Glutamatergic neuron (in vitro differentiated cells): Measurements from ENCODE around the gene CCT6B. TPM values are rescaled to one million over a fixed set of nuclear protein-coding genes. Genes with fewer than 3 reads are reported as not detected.

Experiments
- DNase-seq: peaks from one replicate; pipeline ENCODE4 v3.0.0; 2022
- H3K27ac Mint-ChIP-seq: one replicate; pipeline ENCODE4 v1.8.0; 2020; ENCODE audit warnings: mild to moderate bottlenecking, mixed read lengths, inconsistent platforms; ENCODE audit not compliant: unreplicated experiment
- H3K27me3 Mint-ChIP-seq: one replicate; pipeline ENCODE4 v1.8.0; 2020; ENCODE audit warnings: mild to moderate bottlenecking, moderate library complexity, mixed read lengths, inconsistent platforms; ENCODE audit not compliant: unreplicated experiment
- H3K36me3 Mint-ChIP-seq: one replicate; pipeline ENCODE4 v1.8.0; 2020; ENCODE audit warnings: mild to moderate bottlenecking, mixed read lengths, inconsistent platforms; ENCODE audit not compliant: unreplicated experiment
- H3K4me1 Mint-ChIP-seq: one replicate; pipeline ENCODE4 v1.8.0; 2020; ENCODE audit warnings: mild to moderate bottlenecking, low read depth, mixed read lengths, inconsistent platforms; ENCODE audit not compliant: unreplicated experiment
- H3K4me3 Mint-ChIP-seq: one replicate; pipeline ENCODE4 v1.8.0; 2020; ENCODE audit warnings: mild to moderate bottlenecking, mixed read lengths, inconsistent platforms; ENCODE audit not compliant: unreplicated experiment
- H3K9me3 Mint-ChIP-seq: one replicate; pipeline ENCODE4 v1.8.0; 2020; ENCODE audit warnings: mild to moderate bottlenecking, moderate library complexity, mixed read lengths, inconsistent platforms; ENCODE audit not compliant: unreplicated experiment
- total RNA-seq: library from RNA; stranded (reverse); fragmentation: NEBNext Ultra II Directional; extraction: Animal tissue kit (Norgen Biotek cat#: 25700); gene quantifications from one replicate; pipeline ENCODE4 v1.2.1, GENCODE V29; 2021; ENCODE audit not compliant: unreplicated experiment
- TF ChIP-seq, protein P1 (sequence below): fragments of 200-600 bp; sonication (generic); IDR thresholded peaks from one replicate; pipeline ENCODE4 v1.5.0; 2021; ENCODE audit not compliant: partially characterized antibody, unreplicated experiment

Gene CCT6B
- total RNA-seq, 1 donor from 2014 or later: 2.4 TPM

DNA sequence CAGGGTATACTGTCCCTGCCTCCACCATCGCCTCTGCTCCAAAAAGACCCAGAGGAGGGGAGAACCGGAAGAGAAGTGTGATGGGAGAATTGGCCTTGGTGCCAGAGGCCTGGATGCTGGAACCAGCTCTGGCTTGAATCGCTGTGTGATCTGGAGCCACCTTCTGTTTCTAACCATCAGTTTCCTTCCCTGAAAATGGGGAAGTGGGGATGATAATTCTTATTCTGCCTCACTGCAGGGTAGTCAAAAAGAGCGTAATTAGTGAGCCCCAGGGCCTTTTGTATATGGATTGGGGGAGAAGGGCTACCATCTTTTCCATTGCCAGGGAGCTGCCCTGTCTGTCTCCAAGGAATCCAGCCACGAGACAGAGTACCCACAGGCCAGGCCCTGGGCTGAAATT is 52.2 kb downstream of the CCT6B start:
- Mint-ChIP-seq H3K27me3 (peaks cover 2% of the 10 kb centered on the region), H3K9me3 (no peaks in the 10 kb centered on the region), H3K4me1 (no peaks in the 10 kb centered on the region), H3K4me3 (no peak overlapping the region), H3K36me3 (no peaks in the 10 kb centered on the region), H3K27ac (peak overlapping the region; percentile 72)
- TF ChIP-seq, protein P1, sequence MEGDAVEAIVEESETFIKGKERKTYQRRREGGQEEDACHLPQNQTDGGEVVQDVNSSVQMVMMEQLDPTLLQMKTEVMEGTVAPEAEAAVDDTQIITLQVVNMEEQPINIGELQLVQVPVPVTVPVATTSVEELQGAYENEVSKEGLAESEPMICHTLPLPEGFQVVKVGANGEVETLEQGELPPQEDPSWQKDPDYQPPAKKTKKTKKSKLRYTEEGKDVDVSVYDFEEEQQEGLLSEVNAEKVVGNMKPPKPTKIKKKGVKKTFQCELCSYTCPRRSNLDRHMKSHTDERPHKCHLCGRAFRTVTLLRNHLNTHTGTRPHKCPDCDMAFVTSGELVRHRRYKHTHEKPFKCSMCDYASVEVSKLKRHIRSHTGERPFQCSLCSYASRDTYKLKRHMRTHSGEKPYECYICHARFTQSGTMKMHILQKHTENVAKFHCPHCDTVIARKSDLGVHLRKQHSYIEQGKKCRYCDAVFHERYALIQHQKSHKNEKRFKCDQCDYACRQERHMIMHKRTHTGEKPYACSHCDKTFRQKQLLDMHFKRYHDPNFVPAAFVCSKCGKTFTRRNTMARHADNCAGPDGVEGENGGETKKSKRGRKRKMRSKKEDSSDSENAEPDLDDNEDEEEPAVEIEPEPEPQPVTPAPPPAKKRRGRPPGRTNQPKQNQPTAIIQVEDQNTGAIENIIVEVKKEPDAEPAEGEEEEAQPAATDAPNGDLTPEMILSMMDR: no peak
- no peak for DNase-seq

DNA sequence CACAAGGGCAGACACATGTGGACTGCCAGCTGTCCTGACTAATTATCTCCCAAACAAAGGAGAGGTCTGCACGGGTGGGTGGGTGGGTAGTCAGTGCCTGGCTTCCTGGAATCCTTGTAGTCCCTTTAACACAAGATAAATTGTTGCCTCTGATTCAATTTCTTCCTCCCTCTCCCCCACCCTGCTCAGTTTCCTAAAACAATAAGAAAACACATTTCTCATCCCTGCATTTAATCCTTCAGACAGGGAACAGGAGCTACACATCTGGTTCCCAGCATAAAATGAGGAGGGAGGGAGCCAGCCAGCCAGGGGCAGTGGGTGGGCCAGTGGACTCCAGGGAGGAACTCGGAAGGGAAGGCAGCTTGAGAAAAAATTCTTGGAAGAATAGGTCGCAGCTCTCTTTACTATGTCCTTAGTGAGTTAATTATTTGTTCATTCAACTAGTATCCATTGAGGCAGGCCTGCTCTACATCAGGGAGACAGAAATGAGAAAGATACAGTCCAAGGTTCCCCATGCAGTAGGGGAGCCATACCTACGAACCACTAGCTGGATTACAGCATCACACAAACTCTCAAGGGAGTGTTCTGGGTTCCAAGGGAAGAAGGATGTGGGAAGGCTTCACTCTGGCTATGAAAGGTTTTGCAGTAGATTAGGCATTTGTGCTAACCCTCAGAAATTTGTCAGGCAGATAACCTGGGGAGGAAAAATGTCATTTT is 58.3 kb downstream of the CCT6B start:
- H3K4me1 Mint-ChIP-seq: peaks cover 1% of the 10 kb centered on the region
- TF ChIP-seq, protein P1: no peak
- H3K27me3 Mint-ChIP-seq: no peaks in the 10 kb centered on the region

DNA sequence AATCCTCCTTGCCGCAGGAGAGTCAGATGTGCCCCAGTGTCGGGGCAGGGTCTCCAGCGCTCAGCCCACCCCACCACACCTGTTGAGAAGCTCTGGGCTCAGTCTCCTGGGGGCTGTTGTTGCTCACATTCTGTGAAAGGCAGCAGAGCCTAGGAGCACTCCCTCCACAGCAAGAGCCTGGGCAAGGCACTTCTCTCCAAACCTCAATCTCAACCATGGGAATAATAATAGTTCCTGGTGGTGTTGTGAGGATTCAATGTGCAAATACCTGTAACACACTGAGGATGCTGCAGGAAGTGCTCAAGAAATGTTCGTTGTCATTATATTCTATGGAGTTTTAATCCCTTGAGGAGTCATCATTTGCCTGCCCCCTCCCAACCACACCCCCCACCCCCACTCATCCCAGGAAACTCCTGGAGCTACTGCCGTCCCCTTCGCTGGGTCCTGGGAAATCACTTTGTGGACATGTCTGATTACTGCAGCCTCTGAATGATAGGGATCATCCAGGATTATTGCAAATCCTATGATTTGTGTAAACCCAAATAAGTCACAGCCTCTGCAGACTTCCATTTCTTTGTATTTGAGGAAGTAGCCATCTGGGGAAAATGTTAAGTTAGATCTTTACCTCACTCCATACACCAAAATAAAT is 61.5 kb downstream of the CCT6B start:
- no peak for DNase-seq
- peaks cover 4% of the 10 kb centered on the region for H3K4me1 Mint-ChIP-seq
- no peaks in the 10 kb centered on the region for H3K9me3 Mint-ChIP-seq
- no peak overlapping the region for H3K27ac Mint-ChIP-seq
- TF ChIP-seq, protein P1: no peak
- peaks cover 3% of the 10 kb centered on the region for H3K27me3 Mint-ChIP-seq
- H3K36me3 Mint-ChIP-seq: no peaks in the 10 kb centered on the region
- H3K4me3 Mint-ChIP-seq: no peak overlapping the region

More for the DNA sequence above, 58.3 kb downstream of the CCT6B start:
- no peak overlapping the region for H3K27ac Mint-ChIP-seq
- H3K4me3 Mint-ChIP-seq: no peak overlapping the region
- no peaks in the 10 kb centered on the region for H3K36me3 Mint-ChIP-seq
- no peaks in the 10 kb centered on the region for H3K9me3 Mint-ChIP-seq
- DNase-seq: no peak

DNA sequence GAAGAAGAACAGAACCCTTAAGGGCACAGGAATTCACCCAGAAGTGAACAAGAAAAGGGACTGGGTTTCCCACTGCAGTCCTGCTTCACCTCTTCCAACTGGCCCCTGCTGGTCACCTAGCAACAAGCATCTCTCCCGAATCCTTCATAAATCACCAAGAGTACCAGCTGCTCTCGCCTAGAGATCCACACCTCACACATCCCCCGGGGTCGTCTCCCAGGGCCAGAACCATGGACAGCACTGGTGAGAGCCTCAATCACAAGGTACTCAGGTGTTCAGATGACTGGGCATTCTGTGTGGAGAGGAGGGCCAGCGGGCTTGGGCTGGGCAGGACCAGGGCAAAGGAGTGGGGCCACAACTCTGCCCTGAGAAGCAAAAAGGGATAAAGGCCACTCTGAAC is 65.9 kb downstream of the CCT6B start:
- no peak for DNase-seq

DNA sequence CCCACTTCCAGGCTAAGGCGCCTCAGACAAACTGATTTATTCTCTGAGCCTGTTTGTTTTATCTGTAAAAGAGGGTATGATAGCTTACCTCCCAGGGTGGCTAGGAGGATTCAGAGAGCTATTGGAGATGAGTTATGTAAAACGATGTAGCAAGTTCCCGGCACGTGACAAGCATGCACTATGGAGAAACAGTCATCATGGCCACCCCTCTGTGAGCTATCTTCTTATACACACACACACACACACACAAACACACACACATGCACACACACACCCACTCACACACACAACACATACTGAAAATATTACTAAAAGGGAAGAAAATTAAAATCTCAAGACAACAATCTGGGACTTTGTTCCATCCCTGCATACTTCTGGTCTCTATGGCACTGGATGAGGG is 66.3 kb downstream of the CCT6B start:
- Mint-ChIP-seq H3K4me3 (no peak overlapping the region), H3K36me3 (no peaks in the 10 kb centered on the region), H3K27me3 (peaks cover 3% of the 10 kb centered on the region), H3K4me1 (peaks cover 6% of the 10 kb centered on the region), H3K27ac (no peak overlapping the region), H3K9me3 (peaks cover 1% of the 10 kb centered on the region)
- DNase-seq: no peak
- TF ChIP-seq, protein P1: no peak

More for the DNA sequence above, 65.9 kb downstream of the CCT6B start:
- H3K36me3 Mint-ChIP-seq: no peaks in the 10 kb centered on the region
- TF ChIP-seq, protein P1: no peak
- no peak overlapping the region for H3K27ac Mint-ChIP-seq
- peaks cover 3% of the 10 kb centered on the region for H3K27me3 Mint-ChIP-seq
- H3K4me1 Mint-ChIP-seq: peaks cover 6% of the 10 kb centered on the region
- peaks cover 1% of the 10 kb centered on the region for H3K9me3 Mint-ChIP-seq
- no peak overlapping the region for H3K4me3 Mint-ChIP-seq
